H1 (cell line): ENCODE measurements around the gene ZNF618. TPM values are rescaled to one million over a fixed set of nuclear protein-coding genes. Genes with fewer than 3 reads are reported as not detected.

Experiments
- CEBPB ChIP-seq: IDR thresholded peaks from 2 replicates; pipeline ENCODE4 v1.6.1; 2012; ENCODE audit warnings: low read depth, low read length
- CHD7 ChIP-seq: fragments of 300-600 bp; sonication (generic); IDR thresholded peaks from 2 replicates; pipeline ENCODE4 v1.7.1; 2012; ENCODE audit warnings: low read length, moderate library complexity, mild to moderate bottlenecking, inconsistent platforms; ENCODE audit not compliant: insufficient replicate concordance
- CTBP2 ChIP-seq: IDR thresholded peaks from 2 replicates; pipeline ENCODE4 v1.7.0; 2011; ENCODE audit warnings: borderline replicate concordance, mild to moderate bottlenecking, moderate library complexity, mixed read lengths, low read length; ENCODE audit not compliant: insufficient read depth, insufficient read length
- E2F6 ChIP-seq: IDR thresholded peaks from 2 replicates; pipeline ENCODE4 v1.6.1; 2012; ENCODE audit warnings: inconsistent platforms
- EP300 ChIP-seq, 2 experiments: IDR thresholded peaks; 1 replicate in 1 of 2; 2 replicates in 1 of 2; pipeline ENCODE4 v1.6.1; 2011 to 2012; ENCODE audit warnings: low read depth in 2 of 2, low read length in 2 of 2, mild to moderate bottlenecking in 2 of 2, borderline replicate concordance in 1 of 2, inconsistent platforms in 1 of 2, moderate library complexity in 1 of 2
- RXRA ChIP-seq: IDR thresholded peaks from 2 replicates; pipeline ENCODE4 v1.6.1; 2011; ENCODE audit warnings: low read depth, mild to moderate bottlenecking, low read length, moderate library complexity; ENCODE audit not compliant: insufficient read depth
- SRF ChIP-seq: IDR thresholded peaks from 2 replicates; pipeline ENCODE4 v1.6.1; 2011; ENCODE audit warnings: mild to moderate bottlenecking, low read depth, low read length, moderate library complexity
- TCF12 ChIP-seq: IDR thresholded peaks from 2 replicates; pipeline ENCODE4 v1.6.1; 2011; ENCODE audit warnings: low read depth, mild to moderate bottlenecking, low read length
- ZNF274 ChIP-seq: IDR thresholded peaks from 2 replicates; pipeline ENCODE4 v1.7.0; 2012; ENCODE audit warnings: low read length, borderline replicate concordance; ENCODE audit errors: extremely low read depth
- polyA plus RNA-seq, 7 experiments: library from polyadenylated mRNA; depleted of rRNA in 3 of 7; stranded (reverse) in 5 of 7; unstranded in 2 of 7; fragments of >200 nt in 5 of 7; fragments of 200-250 nt in 2 of 7; gene quantifications; 1 replicate in 5 of 7; 2 replicates in 1 of 7; 4 replicates in 1 of 7; pipeline versions ENCODE4 v1.2.1 to v1.2.3, GENCODE V29; 2011 to 2013; ENCODE audit warnings: missing spikeins in 2 of 7, mixed read lengths in 2 of 7
- total RNA-seq: library from RNA; stranded (reverse); fragmentation: NEBNext Ultra II Directional; extraction: Animal tissue kit (Norgen Biotek cat#: 25700); gene quantifications from 2 replicates; pipeline ENCODE4 v1.2.1, GENCODE V29; 2021

ZNF618 gene
- total and polyA plus RNA-seq, 2 of the 8 experiments (the other 6 are each of a cell fraction or from before 2014, with no cell fraction given): 9.6 to 28.5 TPM

DNA sequence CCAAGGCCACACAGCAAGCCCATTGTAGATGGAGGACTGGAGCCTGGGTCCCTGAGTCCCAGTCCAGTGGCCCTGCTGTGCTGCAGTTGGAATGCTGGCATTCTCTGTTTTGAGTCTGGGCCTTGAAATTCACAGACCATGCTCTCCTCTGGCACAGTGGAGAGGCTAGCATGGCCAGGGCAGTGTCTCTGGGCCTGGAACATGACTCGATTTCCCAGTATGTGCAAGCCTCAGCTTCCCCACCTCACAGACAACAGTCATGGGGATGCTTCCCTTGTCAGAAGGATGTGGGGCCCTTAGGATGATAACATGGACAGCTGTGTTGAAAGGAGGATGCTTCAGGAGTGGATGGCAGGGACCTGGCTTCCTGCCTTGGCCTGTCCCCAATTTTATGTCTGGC lies 110.8 kb downstream of the ZNF618 start (continued):
- no peak for TF ChIP-seq CHD7
- no peak for TF ChIP-seq RXRA
- TF ChIP-seq EP300 (IDR thresholded peaks at IDR 0.05; ENCODE audit: borderline replicate concordance in 1 of 2, low read depth in 2 of 2, low read length in 2 of 2): no peak
- no peak for TF ChIP-seq E2F6
- TF ChIP-seq CEBPB: no peak
- TF ChIP-seq TCF12: no peak
- no peak for TF ChIP-seq SRF
- no peak for TF ChIP-seq ZNF274
- no peak for TF ChIP-seq CTBP2
